Neural cell (in vitro differentiated cells): Measurements from ENCODE around the gene OPRM1.

ENCODE experiments used
- CTCF ChIP-seq: fragments of 450-650 bp; IDR thresholded peaks from 2 replicates; pipeline ENCODE4 v1.5.1; 2014; ENCODE audit warnings: antibody characterized with exemption, mild to moderate bottlenecking, moderate library complexity; ENCODE audit not compliant: poor library complexity, severe bottlenecking
- EP300 ChIP-seq: fragments of 450-650 bp; conservative IDR thresholded peaks from 2 replicates; pipeline ENCODE4 v1.6.1; 2014; ENCODE audit warnings: antibody characterized with exemption, mild to moderate bottlenecking, moderate library complexity; ENCODE audit not compliant: poor library complexity, severe bottlenecking
- EZH2 ChIP-seq: fragments of 200-600, 300-800 bp; shearing (Covaris generic), sonication (generic); IDR thresholded peaks from 2 replicates; pipeline ENCODE4 v1.6.1; 2014; ENCODE audit warnings: antibody characterized with exemption, low read length, borderline replicate concordance, mild to moderate bottlenecking; ENCODE audit not compliant: insufficient read depth, poor library complexity, severe bottlenecking
- REST ChIP-seq: IDR thresholded peaks from 2 replicates; pipeline ENCODE4 v1.6.1; 2012; ENCODE audit warnings: borderline replicate concordance

- TF ChIP-seq CTCF (no peak), EZH2 (no peak), REST (no peak), EP300 (no peak)
Observed at GRCh38 chr6:154096316-154096715, 57.3 kb downstream of the OPRM1 start.
